ENCODE results near the gene PPM1J.

Gene PPM1J

DNA sequence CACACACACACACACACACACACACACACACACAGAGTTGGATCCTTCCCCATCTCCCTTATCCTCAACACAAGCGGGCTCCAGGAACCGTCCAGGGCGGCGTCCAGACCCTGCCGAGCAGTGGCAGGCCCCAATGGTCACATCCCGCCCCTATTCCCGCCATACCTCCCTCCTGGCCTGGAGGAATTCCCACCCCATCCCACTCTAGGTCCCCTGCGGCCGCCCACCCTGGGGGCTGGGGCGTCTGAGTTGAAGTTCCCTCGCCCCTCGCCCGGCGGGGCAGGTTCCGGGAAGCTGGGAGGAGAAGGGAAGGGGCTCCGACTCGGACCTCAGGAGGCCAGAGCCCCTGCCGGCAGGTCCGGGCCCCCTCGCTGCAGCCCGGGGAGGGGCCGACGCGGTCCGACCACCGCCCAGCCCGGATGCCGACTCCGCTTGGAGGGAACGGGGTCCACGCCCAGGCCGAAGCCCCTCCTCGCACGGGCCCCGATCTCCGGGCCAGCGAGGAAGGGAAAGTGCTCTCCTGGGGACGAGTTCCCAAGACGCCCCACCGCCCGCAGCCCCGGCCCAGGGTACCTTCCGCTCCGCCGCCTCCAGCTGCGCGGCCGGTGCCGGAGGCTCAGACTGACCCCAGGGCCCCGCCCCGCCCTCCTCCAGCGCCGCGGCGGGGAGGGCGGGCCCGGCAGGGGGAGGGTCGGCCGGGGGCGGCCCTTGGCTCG lies 8.5 kb downstream of the PPM1J start, which contains the start of gene RHOC:
Gene RHOC, minus strand, starts transcription at position 623 of the 716 bp plus-strand sequence. CDS start 3,328 bp downstream, outside the sequence.
- no peaks in the 10 kb centered on the region for H3K9me3 ChIP-seq (ENCODE audit: control extremely low read depth in 1 of 5, control insufficient read depth in 4 of 5, insufficient read depth in 2 of 5, low read depth in 1 of 5, low read length in 4 of 5)
- DNase-seq = peak in 1 of 3 donors; percentile 54
- H3K36me3 ChIP-seq (ENCODE audit: control insufficient read depth in 4 of 4, insufficient read depth in 4 of 4, low read length in 3 of 4) = peaks cover 0 to 5% (median under 1%) of the 10 kb centered on the region in 4 experiments
- ChIA-PET POLR2A (no interaction called here), CTCF (interaction anchor here (2.3 to 4.4 kb wide), 2 partner anchors 13 to 315 kb away, joined by 13 to 21 read pairs; a partner anchor contains a TSS)
- peaks cover 6 to 46% (median 35%) of the 10 kb centered on the region in 4 experiments for H3K4me1 ChIP-seq (ENCODE audit: control extremely low read depth in 1 of 4, control insufficient read depth in 4 of 4, insufficient read depth in 4 of 4, low read length in 3 of 4)
- peak within 1 kb of the TSS; percentile 54 to 86 (median 76) for H3K4me3 ChIP-seq (ENCODE audit: control insufficient read depth in 1 of 7, extremely low read depth in 1 of 7, insufficient read depth in 4 of 7, low read depth in 2 of 7, low read length in 6 of 7)
- 0% methylated on average over 41 of the region's 61 CpGs for WGBS (ENCODE audit: insufficient coverage)
- H3K27me3 ChIP-seq (replicated peaks in 2 of 5; ENCODE audit: control insufficient read depth in 4 of 5, insufficient read depth in 5 of 5, low read length in 4 of 5) = peaks cover 0 to 4% (median 2%) of the 10 kb centered on the region in 5 experiments
- peak within 1 kb of the TSS in 1 of 2 experiments; percentile 76 for H3K27ac ChIP-seq (ENCODE audit: insufficient read depth in 1 of 2, low read depth in 1 of 2, low read length in 2 of 2, poor library complexity in 1 of 2, severe bottlenecking in 2 of 2)

GRCh38 chr1:112704934-112705627 lies 10.1 kb downstream of the PPM1J start:
- WGBS (ENCODE audit: insufficient coverage) = 7% methylated on average over 7 of the region's 13 CpGs
- CTCF ChIA-PET = interaction anchor here (0.7 to 3.7 kb wide), 6 partner anchors 11 to 68 kb away, joined by 3 to 30 read pairs (median 6); partner anchors contain the start of genes MOV10 and PPM1J
- DNase-seq = peak; percentile 66 to 80 (median 73)
- Histone ChIP-seq H3K4me1 (ENCODE audit: control extremely low read depth in 1 of 4, control insufficient read depth in 4 of 4, insufficient read depth in 4 of 4, low read length in 3 of 4) (peaks cover 8 to 62% (median 51%) of the 10 kb centered on the region in 4 experiments), H3K4me3 (ENCODE audit: control insufficient read depth in 1 of 7, extremely low read depth in 1 of 7, insufficient read depth in 4 of 7, low read depth in 2 of 7, low read length in 6 of 7) (peak overlapping the region in 6 of 7 experiments; percentile 23 to 86 (median 65)), H3K36me3 (ENCODE audit: control insufficient read depth in 4 of 4, insufficient read depth in 4 of 4, low read length in 3 of 4) (peaks cover 0 to 13% (median 3%) of the 10 kb centered on the region in 4 experiments), H3K9me3 (ENCODE audit: control extremely low read depth in 1 of 5, control insufficient read depth in 4 of 5, insufficient read depth in 2 of 5, low read depth in 1 of 5, low read length in 4 of 5) (no peaks in the 10 kb centered on the region), H3K27ac (ENCODE audit: insufficient read depth in 1 of 2, low read depth in 1 of 2, low read length in 2 of 2, poor library complexity in 1 of 2, severe bottlenecking in 2 of 2) (peak overlapping the region; percentile 21 to 76), H3K27me3 (replicated peaks in 2 of 5; ENCODE audit: control insufficient read depth in 4 of 5, insufficient read depth in 5 of 5, low read length in 4 of 5) (peaks cover 0 to 4% (median 0%) of the 10 kb centered on the region in 5 experiments)
- POLR2A ChIA-PET = interaction anchor here (1.2 to 1.6 kb wide), 2 partner anchors 30 to 203 kb away, joined by 4 to 6 read pairs; partner anchors contain the start of gene MOV10

- ChIA-PET POLR2A (interaction anchor here (1.2 to 1.6 kb wide), 2 partner anchors 30 to 203 kb away, joined by 4 to 6 read pairs; partner anchors contain the start of gene MOV10), CTCF (interaction anchor here (0.7 to 3.7 kb wide), 7 partner anchors 10 to 203 kb away, joined by 3 to 30 read pairs (median 5); partner anchors contain the start of genes MOV10 and PPM1J)
- WGBS (ENCODE audit: insufficient coverage) = 81% methylated on average over 5 of the region's 7 CpGs
- Histone ChIP-seq H3K4me3 (ENCODE audit: control insufficient read depth in 1 of 7, extremely low read depth in 1 of 7, insufficient read depth in 4 of 7, low read depth in 2 of 7, low read length in 6 of 7) (peak overlapping the region in 5 of 7 experiments; percentile 23 to 86 (median 76)), H3K27ac (ENCODE audit: insufficient read depth in 1 of 2, low read depth in 1 of 2, low read length in 2 of 2, poor library complexity in 1 of 2, severe bottlenecking in 2 of 2) (peak overlapping the region in 1 of 2 experiments; percentile 18), H3K9me3 (ENCODE audit: control extremely low read depth in 1 of 5, control insufficient read depth in 4 of 5, insufficient read depth in 2 of 5, low read depth in 1 of 5, low read length in 4 of 5) (no peaks in the 10 kb centered on the region), H3K4me1 (ENCODE audit: control extremely low read depth in 1 of 4, control insufficient read depth in 4 of 4, insufficient read depth in 4 of 4, low read length in 3 of 4) (peaks cover 12 to 68% (median 57%) of the 10 kb centered on the region in 4 experiments), H3K27me3 (replicated peaks in 2 of 5; ENCODE audit: control insufficient read depth in 4 of 5, insufficient read depth in 5 of 5, low read length in 4 of 5) (peaks cover 0 to 4% (median 0%) of the 10 kb centered on the region in 5 experiments), H3K36me3 (ENCODE audit: control insufficient read depth in 4 of 4, insufficient read depth in 4 of 4, low read length in 3 of 4) (peaks cover 0 to 19% (median 8%) of the 10 kb centered on the region in 4 experiments)
- DNase-seq = no peak
Observed at GRCh38 chr1:112704391-112704933, 10.7 kb downstream of the PPM1J start.

DNA sequence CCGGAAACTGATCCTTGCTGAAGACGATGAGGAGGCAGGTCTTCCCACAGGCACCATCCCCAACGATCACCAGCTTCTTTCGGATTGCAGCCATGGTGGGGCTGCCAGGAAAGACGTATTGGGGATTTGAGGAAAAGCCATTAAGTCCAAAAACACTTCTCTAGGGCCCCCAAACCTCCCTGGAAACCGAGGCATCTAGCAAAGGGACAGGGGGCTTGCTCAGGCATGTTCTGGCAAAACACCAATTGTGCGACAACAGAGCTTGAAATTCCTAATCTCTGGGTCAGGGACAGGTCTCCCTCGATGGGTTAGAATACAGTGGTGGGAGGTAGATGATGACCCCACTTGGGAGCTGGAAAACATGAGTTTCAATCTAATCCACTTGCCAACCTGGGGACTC lies 11.4 kb downstream of the PPM1J start:
- H3K36me3 ChIP-seq (ENCODE audit: control insufficient read depth in 4 of 4, insufficient read depth in 4 of 4, low read length in 3 of 4) = peaks cover 0 to 24% (median 12%) of the 10 kb centered on the region in 4 experiments
- H3K27ac ChIP-seq (ENCODE audit: insufficient read depth in 1 of 2, low read depth in 1 of 2, low read length in 2 of 2, poor library complexity in 1 of 2, severe bottlenecking in 2 of 2) = no peak overlapping the region
- no peaks in the 10 kb centered on the region for H3K9me3 ChIP-seq (ENCODE audit: control extremely low read depth in 1 of 5, control insufficient read depth in 4 of 5, insufficient read depth in 2 of 5, low read depth in 1 of 5, low read length in 4 of 5)
- peaks cover 0 to 4% (median 0%) of the 10 kb centered on the region in 5 experiments for H3K27me3 ChIP-seq (replicated peaks in 2 of 5; ENCODE audit: control insufficient read depth in 4 of 5, insufficient read depth in 5 of 5, low read length in 4 of 5)
- ChIA-PET CTCF (interaction anchor here (0.8 to 3.7 kb wide), 6 partner anchors 12 to 202 kb away, joined by 3 to 30 read pairs (median 4); partner anchors contain the start of genes MOV10 and PPM1J), POLR2A (interaction anchor here (1.6 kb wide), 1 partner anchor 29 kb away, joined by 6 read pairs; the partner anchor contains the start of gene MOV10)
- WGBS (ENCODE audit: insufficient coverage) = 97% methylated on average over 7 of the region's 8 CpGs
- H3K4me3 ChIP-seq (ENCODE audit: control insufficient read depth in 1 of 7, extremely low read depth in 1 of 7, insufficient read depth in 4 of 7, low read depth in 2 of 7, low read length in 6 of 7) = no peak overlapping the region
- H3K4me1 ChIP-seq (ENCODE audit: control extremely low read depth in 1 of 4, control insufficient read depth in 4 of 4, insufficient read depth in 4 of 4, low read length in 3 of 4) = peaks cover 12 to 70% (median 63%) of the 10 kb centered on the region in 4 experiments
- no peak for DNase-seq

DNA sequence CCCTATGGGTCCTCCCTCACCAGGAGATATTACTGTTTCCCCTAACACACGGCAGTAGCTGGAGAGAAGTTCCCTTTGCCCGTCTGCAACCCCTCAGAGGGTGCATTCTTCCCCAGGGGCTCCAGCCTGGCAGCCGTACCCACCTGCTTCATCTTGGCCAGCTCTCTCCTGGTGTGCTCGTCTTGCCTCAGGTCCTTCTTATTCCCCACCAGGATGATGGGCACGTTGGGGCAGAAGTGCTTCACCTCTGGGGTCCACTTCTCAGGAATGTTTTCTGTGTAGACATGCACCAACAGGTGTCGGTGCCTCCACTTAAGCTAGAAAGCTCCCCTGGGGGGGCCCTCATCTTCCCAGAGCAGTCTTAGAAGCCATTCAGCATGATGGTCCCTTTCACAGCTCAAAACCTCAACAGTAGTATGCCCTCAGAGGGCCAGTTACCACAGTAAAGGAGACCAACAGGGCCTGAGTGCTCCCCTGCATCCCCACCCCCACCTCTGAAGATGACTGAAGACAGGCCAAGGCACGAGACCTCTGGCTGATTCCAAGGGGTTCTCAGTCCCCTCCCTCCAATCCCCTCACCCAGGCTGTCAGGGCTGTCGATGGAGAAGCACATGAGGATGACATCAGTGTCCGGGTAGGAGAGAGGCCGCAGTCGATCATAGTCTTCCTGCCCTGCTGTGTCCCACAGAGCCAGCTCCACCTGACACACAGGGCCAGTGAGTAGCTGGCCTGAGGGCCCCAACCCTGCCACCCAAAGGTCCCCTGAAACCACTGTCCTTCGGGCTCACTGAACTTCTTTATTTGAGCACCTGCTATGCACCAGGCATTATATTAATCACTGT lies 12.5 kb downstream of the PPM1J start:
- CTCF ChIA-PET = interaction anchor here (1.0 to 3.7 kb wide), 2 partner anchors 13 to 88 kb away, joined by 3 to 30 read pairs; partner anchors contain the start of gene PPM1J
- 87% methylated on average over 10 of the region's 12 CpGs for WGBS (ENCODE audit: insufficient coverage)
- H3K4me1 ChIP-seq (ENCODE audit: control extremely low read depth in 1 of 4, control insufficient read depth in 4 of 4, insufficient read depth in 4 of 4, low read length in 3 of 4) = peaks cover 12 to 69% (median 63%) of the 10 kb centered on the region in 4 experiments
- H3K36me3 ChIP-seq (ENCODE audit: control insufficient read depth in 4 of 4, insufficient read depth in 4 of 4, low read length in 3 of 4) = peaks cover 0 to 35% (median 20%) of the 10 kb centered on the region in 4 experiments
- no peak for DNase-seq
- peaks cover 0 to 2% (median 0%) of the 10 kb centered on the region in 5 experiments for H3K27me3 ChIP-seq (replicated peaks in 2 of 5; ENCODE audit: control insufficient read depth in 4 of 5, insufficient read depth in 5 of 5, low read length in 4 of 5)
- no peaks in the 10 kb centered on the region for H3K9me3 ChIP-seq (ENCODE audit: control extremely low read depth in 1 of 5, control insufficient read depth in 4 of 5, insufficient read depth in 2 of 5, low read depth in 1 of 5, low read length in 4 of 5)
- H3K4me3 ChIP-seq (ENCODE audit: control insufficient read depth in 1 of 7, extremely low read depth in 1 of 7, insufficient read depth in 4 of 7, low read depth in 2 of 7, low read length in 6 of 7) = no peak overlapping the region
- H3K27ac ChIP-seq (ENCODE audit: insufficient read depth in 1 of 2, low read depth in 1 of 2, low read length in 2 of 2, poor library complexity in 1 of 2, severe bottlenecking in 2 of 2) = peak overlapping the region in 1 of 2 experiments; percentile 29
- POLR2A ChIA-PET = interaction anchor here (1.1 kb wide), 1 partner anchor 28 kb away, joined by 4 read pairs; the partner anchor contains the start of gene MOV10

GRCh38 chr1:112702067-112702395 lies 13.1 kb downstream of the PPM1J start:
- ChIA-PET CTCF (interaction anchor here (3.7 kb wide), 1 partner anchor 14 kb away, joined by 30 read pairs; the partner anchor contains the start of gene PPM1J), POLR2A (interaction anchor here (1.1 kb wide), 1 partner anchor 27 kb away, joined by 4 read pairs; the partner anchor contains the start of gene MOV10)
- H3K4me1 ChIP-seq (ENCODE audit: control extremely low read depth in 1 of 4, control insufficient read depth in 4 of 4, insufficient read depth in 4 of 4, low read length in 3 of 4) = peaks cover 12 to 65% (median 58%) of the 10 kb centered on the region in 4 experiments
- H3K9me3 ChIP-seq (ENCODE audit: control extremely low read depth in 1 of 5, control insufficient read depth in 4 of 5, insufficient read depth in 2 of 5, low read depth in 1 of 5, low read length in 4 of 5) = no peaks in the 10 kb centered on the region
- no peaks in the 10 kb centered on the region for H3K27me3 ChIP-seq (replicated peaks in 2 of 5; ENCODE audit: control insufficient read depth in 4 of 5, insufficient read depth in 5 of 5, low read length in 4 of 5)
- no peak overlapping the region for H3K4me3 ChIP-seq (ENCODE audit: control insufficient read depth in 1 of 7, extremely low read depth in 1 of 7, insufficient read depth in 4 of 7, low read depth in 2 of 7, low read length in 6 of 7)
- H3K27ac ChIP-seq (ENCODE audit: insufficient read depth in 1 of 2, low read depth in 1 of 2, low read length in 2 of 2, poor library complexity in 1 of 2, severe bottlenecking in 2 of 2) = peak overlapping the region in 1 of 2 experiments; percentile 88
- H3K36me3 ChIP-seq (ENCODE audit: control insufficient read depth in 4 of 4, insufficient read depth in 4 of 4, low read length in 3 of 4) = peaks cover 0 to 36% (median 21%) of the 10 kb centered on the region in 4 experiments
- DNase-seq = no peak
- 100% methylated on average over 2 of the region's 3 CpGs for WGBS (ENCODE audit: insufficient coverage)

Data from common myeloid progenitor, CD34-positive (primary cell).